Measurements from ENCODE around the gene PCDHB9. TPM values are rescaled to one million over a fixed set of nuclear protein-coding genes. Genes with fewer than 3 reads are reported as not detected.
"Not testable (repeated sequence)": the region's sequence is repeated elsewhere in the genome, so short reads cannot be mapped to it uniquely, and the experiment has no call there.

Gene PCDHB9
- total and polyA plus RNA-seq, 2 of the 8 experiments (the other 6 are each of a cell fraction or from before 2014, with no cell fraction given), result 0.68 to 1.6 TPM

- H3K56ac ChIP-seq (replicated peaks; ENCODE audit: insufficient read length, low read depth, low read length); POLR2A ChIA-PET (ENCODE audit: partially characterized antibody); H2BK15ac ChIP-seq (ENCODE audit: low read length); H4K20me1 ChIP-seq (replicated peaks in 1 of 2; ENCODE audit: control insufficient read depth in 1 of 2, insufficient read depth in 2 of 2, low read length in 2 of 2); H2AK5ac ChIP-seq (ENCODE audit: low read depth, low read length); H3K23me2 ChIP-seq (ENCODE audit: low read depth, low read length); H2BK20ac ChIP-seq (ENCODE audit: low read length); H3K18ac ChIP-seq (ENCODE audit: extremely low read depth, low read length); H4K5ac ChIP-seq (ENCODE audit: insufficient read length, low read depth, low read length); DNase-seq (ENCODE audit: low read depth in 1 of 2, low spot score in 2 of 2); H3K9ac ChIP-seq (replicated peaks in 1 of 4; ENCODE audit: extremely low read depth in 1 of 4, low read depth in 3 of 4, low read length in 3 of 4); H3K14ac ChIP-seq (ENCODE audit: insufficient read length); FAIRE-seq; H3K4me2 ChIP-seq (ENCODE audit: insufficient read depth in 1 of 2, low read depth in 2 of 2, low read length in 2 of 2); H3K4ac ChIP-seq (replicated peaks; ENCODE audit: insufficient read length, low read depth, low read length); H3K27ac ChIP-seq (ENCODE audit: low read depth, low read length); H3K23ac ChIP-seq (ENCODE audit: insufficient read length); H2BK120ac ChIP-seq (replicated peaks; ENCODE audit: low read depth, low read length); H2BK12ac ChIP-seq (ENCODE audit: low read depth, low read length); H3K4me3 ChIP-seq (ENCODE audit: extremely low read depth in 1 of 4, insufficient read depth in 2 of 4, low read depth in 3 of 4, low read length in 4 of 4); H4K8ac ChIP-seq (ENCODE audit: extremely low read depth, insufficient read depth, low read length); H2AFZ ChIP-seq (ENCODE audit: low read length); H3K4me1 ChIP-seq (replicated peaks in 1 of 4; ENCODE audit: control insufficient read depth in 3 of 4, insufficient read depth in 4 of 4, low read length in 3 of 4); H3K79me2 ChIP-seq (ENCODE audit: control insufficient read depth in 1 of 2, insufficient read depth in 2 of 2, low read length in 2 of 2); H3K79me1 ChIP-seq (ENCODE audit: low read depth, low read length); H4K91ac ChIP-seq (replicated peaks; ENCODE audit: insufficient read length, low read length); H3K36me3 ChIP-seq (ENCODE audit: control insufficient read depth in 2 of 4, insufficient read depth in 4 of 4, low read length in 3 of 4); H3K27me3 ChIP-seq (replicated peaks in 1 of 4; ENCODE audit: control insufficient read depth in 3 of 4, extremely low read depth in 1 of 4, insufficient read depth in 3 of 4, low read length in 3 of 4); H2BK5ac ChIP-seq (ENCODE audit: low read depth, low read length): not testable (repeated sequence)
- peaks cover 7 to 28% of the 10 kb centered on the region in 2 experiments; a peak in 3 of 4 replicates for H3K9me3 ChIP-seq (ENCODE audit: insufficient read depth in 2 of 2, low read depth in 1 of 2, low read length in 1 of 2)
- CTCF ChIA-PET (ENCODE audit: partially characterized antibody), result interaction anchor here (0.6 to 2.9 kb wide), 14 partner anchors 9 to 350 kb away, joined by 3 to 21 read pairs (median 6); partner anchors contain the start of genes PCDHB14, PCDHB15, PCDHB16 and PCDHGA10
- 94% methylated on average over 10 of the region's 12 CpGs; no CpG with 5 or more reads in 1 of the 2 experiments for WGBS, 2 experiments (ENCODE audit: extremely low coverage in 1 of 2, insufficient coverage in 1 of 2, insufficient read length in 1 of 2, insufficient replicate concordance in 2 of 2, low coverage in 1 of 2, low lambda C conversion rate in 2 of 2, missing lambda C conversion rate in 1 of 2)
Measured at GRCh38 chr5:141214583-141214982, 27.6 kb downstream of the PCDHB9 start.

GRCh38 chr5:141215504-141215903 lies 28.5 kb downstream of the PCDHB9 start:
- H2AFZ ChIP-seq (ENCODE audit: low read length); H2BK20ac ChIP-seq (ENCODE audit: low read length); H3K4ac ChIP-seq (replicated peaks; ENCODE audit: insufficient read length, low read depth, low read length); H3K4me1 ChIP-seq (replicated peaks in 1 of 4; ENCODE audit: control insufficient read depth in 3 of 4, insufficient read depth in 4 of 4, low read length in 3 of 4); H2BK12ac ChIP-seq (ENCODE audit: low read depth, low read length); H3K27me3 ChIP-seq (replicated peaks in 1 of 4; ENCODE audit: control insufficient read depth in 3 of 4, extremely low read depth in 1 of 4, insufficient read depth in 3 of 4, low read length in 3 of 4); FAIRE-seq; H3K9ac ChIP-seq (replicated peaks in 1 of 4; ENCODE audit: extremely low read depth in 1 of 4, low read depth in 3 of 4, low read length in 3 of 4); DNase-seq (ENCODE audit: low read depth in 1 of 2, low spot score in 2 of 2); H4K8ac ChIP-seq (ENCODE audit: extremely low read depth, insufficient read depth, low read length); H3K14ac ChIP-seq (ENCODE audit: insufficient read length); H4K5ac ChIP-seq (ENCODE audit: insufficient read length, low read depth, low read length); H2BK120ac ChIP-seq (replicated peaks; ENCODE audit: low read depth, low read length); H3K4me2 ChIP-seq (ENCODE audit: insufficient read depth in 1 of 2, low read depth in 2 of 2, low read length in 2 of 2); H2BK15ac ChIP-seq (ENCODE audit: low read length); H3K79me2 ChIP-seq (ENCODE audit: control insufficient read depth in 1 of 2, insufficient read depth in 2 of 2, low read length in 2 of 2); H3K79me1 ChIP-seq (ENCODE audit: low read depth, low read length); H3K23ac ChIP-seq (ENCODE audit: insufficient read length); H3K4me3 ChIP-seq (ENCODE audit: extremely low read depth in 1 of 4, insufficient read depth in 2 of 4, low read depth in 3 of 4, low read length in 4 of 4); H2AK5ac ChIP-seq (ENCODE audit: low read depth, low read length); H4K91ac ChIP-seq (replicated peaks; ENCODE audit: insufficient read length, low read length); H4K20me1 ChIP-seq (replicated peaks in 1 of 2; ENCODE audit: control insufficient read depth in 1 of 2, insufficient read depth in 2 of 2, low read length in 2 of 2); POLR2A ChIA-PET (ENCODE audit: partially characterized antibody); H3K27ac ChIP-seq (ENCODE audit: low read depth, low read length); H3K36me3 ChIP-seq (ENCODE audit: control insufficient read depth in 2 of 4, insufficient read depth in 4 of 4, low read length in 3 of 4); H3K56ac ChIP-seq (replicated peaks; ENCODE audit: insufficient read length, low read depth, low read length); H3K18ac ChIP-seq (ENCODE audit: extremely low read depth, low read length); H2BK5ac ChIP-seq (ENCODE audit: low read depth, low read length); H3K23me2 ChIP-seq (ENCODE audit: low read depth, low read length): not testable (repeated sequence)
- 97% methylated on average over 17 of the region's 40 CpGs; no CpG with 5 or more reads in 1 of the 2 experiments for WGBS, 2 experiments (ENCODE audit: extremely low coverage in 1 of 2, insufficient coverage in 1 of 2, insufficient read length in 1 of 2, insufficient replicate concordance in 2 of 2, low coverage in 1 of 2, low lambda C conversion rate in 2 of 2, missing lambda C conversion rate in 1 of 2)
- CTCF ChIA-PET (ENCODE audit: partially characterized antibody), result interaction anchor here (1.0 to 2.1 kb wide), 3 partner anchors 13 to 349 kb away, joined by 3 to 7 read pairs (median 3); partner anchors contain the start of gene PCDHGB7
- H3K9me3 ChIP-seq (ENCODE audit: insufficient read depth in 2 of 2, low read depth in 1 of 2, low read length in 1 of 2), result peaks cover 7 to 21% of the 10 kb centered on the region in 2 experiments; a peak in 3 of 4 replicates
